SU-DHL-6 (cell line): ENCODE measurements around the gene CDKL1.

Experiments
- H2AFZ ChIP-seq: fragments of 200-600 bp; sonication (generic); 2 replicates; pipeline ENCODE4 v1.6.1; 2014; ENCODE audit warnings: low read depth, mild to moderate bottlenecking, moderate library complexity, mixed read lengths, antibody characterized with exemption, low read length; ENCODE audit not compliant: severe bottlenecking
- H3F3A ChIP-seq: fragments of 200-600 bp; shearing (Covaris generic); 2 replicates; pipeline ENCODE4 v1.6.0; 2016; ENCODE audit warnings: antibody characterized with exemption, mild to moderate bottlenecking; ENCODE audit not compliant: insufficient read depth
- H3K27ac ChIP-seq: fragments of 200-600 bp; sonication (generic); 2 replicates; pipeline ENCODE4 v1.5.1; 2016; ENCODE audit warnings: low read depth, mild to moderate bottlenecking, low read length, moderate library complexity, mixed read lengths
- H3K27me3 ChIP-seq: fragments of 200-600 bp; sonication (generic), shearing (Covaris generic); 2 replicates; pipeline ENCODE4 v1.6.0; 2014; ENCODE audit warnings: mild to moderate bottlenecking, low read length
- H3K36me3 ChIP-seq: fragments of 200-600 bp; sonication (generic); 2 replicates; pipeline ENCODE4 v1.6.1; 2014; ENCODE audit warnings: mild to moderate bottlenecking, low read length, mixed read lengths
- H3K4me2 ChIP-seq: fragments of 300-600, 200-600 bp; shearing (Covaris generic), sonication (generic); 2 replicates; pipeline ENCODE4 v1.6.0; 2014; ENCODE audit warnings: low read length, low read depth, mild to moderate bottlenecking; ENCODE audit not compliant: poor library complexity, severe bottlenecking
- H3K4me3 ChIP-seq: fragments of 200-600 bp; sonication (generic); 2 replicates; pipeline ENCODE4 v1.5.1; 2014; ENCODE audit warnings: antibody characterized with exemption, low read length, mild to moderate bottlenecking, mixed read lengths; ENCODE audit not compliant: insufficient read depth, poor library complexity, severe bottlenecking
- H3K79me2 ChIP-seq: fragments of 200-600 bp; sonication (generic); 2 replicates; pipeline ENCODE4 v1.6.1; 2014; ENCODE audit warnings: mild to moderate bottlenecking, low read length, moderate library complexity; ENCODE audit not compliant: insufficient read depth
- H3K9ac ChIP-seq: fragments of 200-600 bp; sonication (generic); 2 replicates; pipeline ENCODE4 v1.7.0; 2014; ENCODE audit warnings: mild to moderate bottlenecking, low read length
- H3K9me2 ChIP-seq: fragments of 200-600 bp; sonication (generic); replicated peaks from 2 replicates; pipeline ENCODE4 v1.6.1; 2014; ENCODE audit warnings: low read length; ENCODE audit not compliant: insufficient read depth
- H3K9me3 ChIP-seq: fragments of 200-600 bp; sonication (generic); 2 replicates; pipeline ENCODE4 v1.6.1; 2014; ENCODE audit warnings: low read length, mixed read lengths; ENCODE audit not compliant: insufficient read depth
- H4K20me1 ChIP-seq: fragments of 200-600 bp; sonication (generic); 2 replicates; pipeline ENCODE4 v1.6.1; 2014; ENCODE audit warnings: low read depth, mild to moderate bottlenecking, antibody characterized with exemption, low read length, moderate library complexity, mixed read lengths
- CTCF ChIP-seq: fragments of 200-600 bp; sonication (generic); IDR thresholded peaks from one replicate; pipeline ENCODE4 v1.5.1; 2017; ENCODE audit warnings: antibody characterized with exemption, mild to moderate bottlenecking, low read length, moderate library complexity; ENCODE audit not compliant: insufficient read depth, poor library complexity, severe bottlenecking
- EZH2phosphoT487 ChIP-seq: fragments of 200-600 bp; sonication (generic), shearing (Covaris generic); conservative IDR thresholded peaks from 2 replicates; pipeline ENCODE4 v1.6.1; 2018; ENCODE audit warnings: mild to moderate bottlenecking, antibody characterized with exemption, low read length, moderate library complexity, mixed read lengths

CDKL1 gene

GRCh38 chr14:50348933-50349332 lies 47.7 kb downstream of the CDKL1 start:
- Histone ChIP-seq H3K27ac (no peak overlapping the region), H3K9me2 (no peaks in the 10 kb centered on the region), H3K79me2 (no peaks in the 10 kb centered on the region), H3F3A (no peaks in the 10 kb centered on the region), H3K9ac (no peak overlapping the region), H3K4me2 (no peak overlapping the region), H3K36me3 (no peaks in the 10 kb centered on the region), H3K9me3 (no peaks in the 10 kb centered on the region), H3K4me3 (no peak overlapping the region), H2AFZ (no peak overlapping the region), H4K20me1 (no peaks in the 10 kb centered on the region), H3K27me3 (no peaks in the 10 kb centered on the region)
- TF ChIP-seq EZH2phosphoT487 (no peak), CTCF (no peak)

- Histone ChIP-seq H3K4me2 (no peak overlapping the region), H3K36me3 (no peaks in the 10 kb centered on the region), H3K79me2 (no peaks in the 10 kb centered on the region), H3K4me3 (no peak overlapping the region), H3K9me3 (no peaks in the 10 kb centered on the region), H3K9ac (no peak overlapping the region), H3K27me3 (no peaks in the 10 kb centered on the region), H3K27ac (no peak overlapping the region), H3F3A (no peaks in the 10 kb centered on the region), H3K9me2 (no peaks in the 10 kb centered on the region), H2AFZ (no peak overlapping the region), H4K20me1 (no peaks in the 10 kb centered on the region)
- TF ChIP-seq CTCF (no peak), EZH2phosphoT487 (no peak)
Measured at GRCh38 chr14:50347521-50347920, 49.2 kb downstream of the CDKL1 start.

- H3K4me2 ChIP-seq: no peak overlapping the region
- H3K27me3 ChIP-seq: no peaks in the 10 kb centered on the region
- TF ChIP-seq CTCF (no peak), EZH2phosphoT487 (no peak)
- H3K27ac ChIP-seq: no peak overlapping the region
- H3K36me3 ChIP-seq: no peaks in the 10 kb centered on the region
- no peaks in the 10 kb centered on the region for H3K79me2 ChIP-seq
- H3K9me3 ChIP-seq: no peaks in the 10 kb centered on the region
- no peaks in the 10 kb centered on the region for H4K20me1 ChIP-seq
- no peak overlapping the region for H2AFZ ChIP-seq
- no peak overlapping the region for H3K4me3 ChIP-seq
- no peaks in the 10 kb centered on the region for H3K9me2 ChIP-seq
- no peak overlapping the region for H3K9ac ChIP-seq
- H3F3A ChIP-seq: no peaks in the 10 kb centered on the region
Measured at GRCh38 chr14:50345846-50346422, 50.7 kb downstream of the CDKL1 start.
